Natural killer cell treated with Interleukin-12 subunit alpha and Interleukin-12 subunit beta and Interleukin-15 and Interleukin-18, amount 100 ng/mL, for 72 hours (primary cell): ENCODE results near the gene ALOX5. TPM values are rescaled to one million over a fixed set of nuclear protein-coding genes. Genes with fewer than 3 reads are reported as not detected.
"Not testable (repeated sequence)": the region's sequence is repeated elsewhere in the genome, so short reads cannot be mapped to it uniquely, and the experiment has no call there.

Experiments
- ATAC-seq, 2 donors: fragments of 150-1000 bp; cut with Tn5 transposase in 1 of 2; sonication (Bioruptor Pico), chemical (Tn5 transposase) in 1 of 2; 2 replicates each; pipeline ENCODE4 v1.10.0; 2021
- DNase-seq: peaks from one replicate; pipeline ENCODE4 v3.0.0; 2022; ENCODE audit warnings: low spot score
- H3K27ac Mint-ChIP-seq, 2 donors: 1 replicate in 1 of 2; 2 replicates in 1 of 2; pipeline ENCODE4 v1.8.0; 2022; ENCODE audit warnings: mixed read lengths in 2 of 2, mild to moderate bottlenecking in 1 of 2, moderate library complexity in 1 of 2
- H3K27me3 Mint-ChIP-seq, 2 donors: 1 replicate in 1 of 2; 2 replicates in 1 of 2; pipeline ENCODE4 v1.8.0; 2022; ENCODE audit warnings: mixed read lengths in 2 of 2
- H3K36me3 Mint-ChIP-seq: one replicate; pipeline ENCODE4 v1.8.0; 2022; ENCODE audit warnings: mixed read lengths
- H3K4me1 Mint-ChIP-seq, 2 donors: 1 replicate in 1 of 2; 2 replicates in 1 of 2; pipeline ENCODE4 v1.8.0; 2022; ENCODE audit warnings: low read depth in 2 of 2, mixed read lengths in 2 of 2, mild to moderate bottlenecking in 1 of 2
- H3K4me3 Mint-ChIP-seq: one replicate; pipeline ENCODE4 v1.8.0; 2022; ENCODE audit warnings: mixed read lengths
- H3K9me3 Mint-ChIP-seq: 2 replicates; pipeline ENCODE4 v1.8.0; 2022; ENCODE audit warnings: mixed read lengths
- total RNA-seq, 2 donors: library from RNA; stranded (reverse); gene quantifications; one replicate each; pipeline ENCODE4 v1.2.3, GENCODE V29; 2022

ALOX5 gene
- 1 to 10 TPM in 1 of 2 donors, not detected in 1; 7.5 TPM for total RNA-seq

DNA sequence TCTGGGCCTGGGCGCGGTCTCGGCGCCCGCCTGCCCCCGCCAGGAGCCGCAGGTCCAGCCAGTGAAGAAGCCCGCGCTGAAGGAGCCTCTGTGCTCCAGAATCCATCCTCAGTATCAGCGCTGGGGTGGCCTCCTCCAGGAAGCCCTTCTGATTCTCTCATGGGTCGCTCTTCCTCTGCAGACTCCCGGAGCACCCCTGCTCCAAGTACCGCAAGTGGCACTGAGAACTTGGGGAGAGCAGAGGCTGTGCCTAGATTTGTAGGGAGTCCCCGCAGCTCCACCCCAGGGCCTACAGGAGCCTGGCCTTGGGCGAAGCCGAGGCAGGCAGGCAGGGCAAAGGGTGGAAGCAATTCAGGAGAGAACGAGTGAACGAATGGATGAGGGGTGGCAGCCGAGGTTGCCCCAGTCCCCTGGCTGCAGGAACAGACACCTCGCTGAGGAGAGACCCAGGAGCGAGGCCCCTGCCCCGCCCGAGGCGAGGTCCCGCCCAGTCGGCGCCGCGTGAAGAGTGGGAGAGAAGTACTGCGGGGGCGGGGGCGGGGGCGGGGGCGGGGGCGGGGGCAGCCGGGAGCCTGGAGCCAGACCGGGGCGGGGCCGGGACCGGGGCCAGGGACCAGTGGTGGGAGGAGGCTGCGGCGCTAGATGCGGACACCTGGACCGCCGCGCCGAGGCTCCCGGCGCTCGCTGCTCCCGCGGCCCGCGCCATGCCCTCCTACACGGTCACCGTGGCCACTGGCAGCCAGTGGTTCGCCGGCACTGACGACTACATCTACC is at the start of gene ALOX5:
Gene ALOX5 (plus strand): TSS at position 641 of the 774 bp plus-strand sequence. CDS start 64 bp downstream, at position 705.
- Mint-ChIP-seq H3K36me3 (no peaks in the 10 kb centered on the region), H3K27ac (no peak within 1 kb of the TSS), H3K27me3 (peaks cover 45 to 69% of the 10 kb centered on the region in 2 donors), H3K4me1 (peaks cover 4 to 10% of the 10 kb centered on the region in 2 donors), H3K9me3 (no peaks in the 10 kb centered on the region), H3K4me3 (peak within 1 kb of the TSS; percentile 78)
- DNase-seq (no peak), ATAC-seq (peak; percentile 59 to 66)

DNA sequence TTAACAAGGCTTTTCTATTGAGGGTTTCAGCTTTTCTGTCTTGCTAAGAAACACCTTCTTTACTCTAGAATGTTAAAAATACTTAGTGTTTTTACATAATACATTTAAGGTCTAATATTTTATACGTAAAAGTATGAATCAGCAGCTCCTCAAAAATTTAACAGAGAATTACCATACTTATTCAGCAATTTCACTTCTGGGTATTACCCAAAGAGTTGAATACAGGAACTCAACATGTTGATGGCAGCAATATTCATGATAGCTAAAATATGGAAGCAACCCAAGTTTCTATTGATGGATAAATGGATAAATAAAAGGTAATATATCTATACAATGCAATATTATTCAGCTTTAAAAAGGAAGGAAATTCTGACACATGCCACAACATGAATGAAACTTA is 48.9 kb upstream of the ALOX5 start:
- Mint-ChIP-seq H3K36me3 (peaks cover 12% of the 10 kb centered on the region), H3K4me1 (no peaks in the 10 kb centered on the region), H3K27me3 (peaks cover 21 to 47% of the 10 kb centered on the region in 2 donors), H3K4me3 (no peak overlapping the region), H3K9me3 (peaks cover 11% of the 10 kb centered on the region), H3K27ac (no peak overlapping the region)
- DNase-seq, result no peak
- no peak for ATAC-seq

DNA sequence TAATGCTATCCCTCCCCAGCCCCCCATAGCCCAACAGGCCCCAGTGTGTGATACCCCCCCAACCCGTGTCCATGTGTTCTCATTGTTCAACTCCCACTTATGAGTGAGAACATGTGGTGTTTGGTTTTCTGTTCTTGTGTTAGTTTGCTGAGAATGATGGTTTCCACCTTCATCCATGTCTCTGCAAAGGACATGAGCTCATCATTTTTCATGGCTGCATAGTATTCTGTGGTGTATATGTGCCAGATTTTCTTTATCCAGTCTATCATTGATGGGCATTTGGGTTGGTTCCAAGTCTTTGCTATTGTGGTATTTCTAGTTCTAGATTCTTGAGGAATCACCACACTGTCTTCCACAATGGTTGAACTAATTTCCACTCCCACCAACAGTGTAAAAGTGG is 47.2 kb upstream of the ALOX5 start:
- ATAC-seq, DNase-seq, H3K27ac Mint-ChIP-seq, H3K4me3 Mint-ChIP-seq, H3K4me1 Mint-ChIP-seq, H3K36me3 Mint-ChIP-seq, H3K9me3 Mint-ChIP-seq: not testable (repeated sequence)
- peaks cover 24 to 51% of the 10 kb centered on the region in 2 donors for H3K27me3 Mint-ChIP-seq

DNA sequence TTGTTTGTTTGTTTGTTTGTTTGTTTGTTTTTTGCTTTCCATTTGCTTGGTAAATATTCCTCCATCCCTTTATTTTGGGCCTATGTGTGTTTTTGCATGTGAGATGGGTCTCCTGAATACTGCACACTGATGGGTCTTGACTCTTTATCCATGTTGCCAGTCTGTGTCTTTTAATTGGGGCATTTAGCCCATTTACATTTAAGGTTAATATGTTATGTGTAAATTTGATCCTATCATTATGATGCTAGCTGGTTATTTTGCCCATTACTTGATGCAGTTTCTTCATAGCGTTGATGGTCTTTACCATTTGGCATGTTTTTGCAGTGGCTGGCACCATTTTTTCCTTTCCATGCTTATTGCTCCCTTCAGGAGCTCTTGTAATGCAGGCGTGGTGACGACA is 42.2 kb upstream of the ALOX5 start:
- not testable (repeated sequence) for H3K36me3 Mint-ChIP-seq, H3K9me3 Mint-ChIP-seq, H3K4me3 Mint-ChIP-seq, DNase-seq, ATAC-seq, H3K27ac Mint-ChIP-seq, H3K4me1 Mint-ChIP-seq
- H3K27me3 Mint-ChIP-seq, result peaks cover 19 to 44% of the 10 kb centered on the region in 2 donors

DNA sequence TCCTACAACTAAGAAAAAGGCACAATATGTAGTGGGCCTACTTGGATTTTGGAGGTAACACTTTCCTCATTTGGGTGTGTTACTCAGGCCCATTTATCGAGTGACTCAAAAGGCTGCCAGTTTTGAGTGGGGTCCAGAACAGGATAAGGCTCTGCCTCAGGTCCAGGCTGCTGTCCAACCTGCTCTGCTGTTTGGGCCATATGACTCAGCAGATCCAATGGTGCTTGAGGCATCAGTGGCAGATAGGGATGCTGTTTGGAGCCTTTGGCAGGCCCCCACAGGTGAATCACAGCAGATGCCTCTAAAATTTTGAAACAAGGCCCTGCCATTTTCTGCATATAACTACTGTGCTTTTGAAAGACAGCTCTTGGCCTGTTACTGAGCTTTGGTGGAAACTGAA is 34.1 kb upstream of the ALOX5 start:
- ATAC-seq (no peak), DNase-seq (no peak)
- H3K27me3 Mint-ChIP-seq, result peaks cover 8 to 11% of the 10 kb centered on the region in 2 donors
- no peaks in the 10 kb centered on the region for H3K9me3 Mint-ChIP-seq
- no peak overlapping the region for H3K4me3 Mint-ChIP-seq
- no peak overlapping the region for H3K27ac Mint-ChIP-seq
- H3K4me1 Mint-ChIP-seq, result no peaks in the 10 kb centered on the region
- H3K36me3 Mint-ChIP-seq, result no peaks in the 10 kb centered on the region

DNA sequence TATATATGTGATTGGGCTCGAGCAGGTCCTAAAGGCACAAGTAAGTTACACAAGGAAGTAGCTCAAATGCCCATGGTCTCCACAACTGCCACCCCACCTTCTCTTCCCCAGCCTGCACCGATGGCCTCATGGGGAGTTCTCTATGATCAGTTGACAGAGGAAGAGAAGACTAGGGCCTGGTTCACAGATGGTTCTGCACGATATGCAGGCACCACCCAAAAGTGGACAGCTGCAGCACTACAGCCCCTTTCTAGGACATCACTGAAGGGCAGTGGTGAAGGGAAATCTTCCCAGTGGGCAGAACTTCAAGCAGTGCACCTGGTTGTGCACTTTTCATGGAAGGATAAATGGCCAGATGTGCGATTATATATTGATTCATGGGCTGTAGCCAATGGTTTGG is 33.6 kb upstream of the ALOX5 start:
- H3K9me3 Mint-ChIP-seq, ATAC-seq, H3K4me1 Mint-ChIP-seq, H3K27ac Mint-ChIP-seq, DNase-seq, H3K36me3 Mint-ChIP-seq, H3K4me3 Mint-ChIP-seq: not testable (repeated sequence)
- H3K27me3 Mint-ChIP-seq, result peaks cover 8 to 11% of the 10 kb centered on the region in 2 donors

DNA sequence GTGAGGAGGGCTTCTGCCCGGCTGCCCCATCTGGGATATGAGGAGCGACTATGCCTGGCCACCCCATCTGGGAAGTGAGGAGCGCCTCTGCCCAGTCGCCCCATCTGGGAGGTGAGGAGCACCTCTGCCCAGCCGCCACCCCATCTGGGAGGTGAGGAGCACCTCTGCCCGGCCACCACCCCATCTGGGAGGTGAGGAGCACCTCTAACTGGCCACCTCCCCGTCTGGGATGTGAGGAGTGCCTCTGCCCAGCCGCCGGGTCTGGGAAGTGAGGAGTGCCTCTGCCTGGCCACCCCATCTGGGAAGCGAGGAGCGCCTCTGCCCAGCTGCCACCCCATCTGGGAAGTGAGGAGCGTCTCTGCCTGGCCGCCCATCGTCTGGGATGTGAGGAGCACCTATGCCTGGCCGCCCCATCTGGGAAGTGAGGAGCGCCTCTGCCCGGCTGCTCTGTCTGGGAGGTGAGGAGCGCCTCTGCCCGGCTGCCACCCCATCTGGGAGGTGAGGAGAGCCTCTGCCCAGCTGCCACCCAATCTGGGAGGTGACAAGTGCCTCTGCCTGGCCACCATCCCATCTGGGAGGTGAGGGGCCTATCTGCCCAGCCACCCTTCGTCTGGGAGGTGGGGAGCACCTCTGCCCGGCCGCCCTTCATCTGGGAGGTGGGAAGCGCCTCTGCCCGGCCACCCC is 27.2 kb upstream of the ALOX5 start:
- H3K27ac Mint-ChIP-seq, DNase-seq, H3K4me3 Mint-ChIP-seq, H3K9me3 Mint-ChIP-seq, ATAC-seq, H3K4me1 Mint-ChIP-seq, H3K36me3 Mint-ChIP-seq: not testable (repeated sequence)
- H3K27me3 Mint-ChIP-seq, result peaks cover 9 to 16% of the 10 kb centered on the region in 2 donors

DNA sequence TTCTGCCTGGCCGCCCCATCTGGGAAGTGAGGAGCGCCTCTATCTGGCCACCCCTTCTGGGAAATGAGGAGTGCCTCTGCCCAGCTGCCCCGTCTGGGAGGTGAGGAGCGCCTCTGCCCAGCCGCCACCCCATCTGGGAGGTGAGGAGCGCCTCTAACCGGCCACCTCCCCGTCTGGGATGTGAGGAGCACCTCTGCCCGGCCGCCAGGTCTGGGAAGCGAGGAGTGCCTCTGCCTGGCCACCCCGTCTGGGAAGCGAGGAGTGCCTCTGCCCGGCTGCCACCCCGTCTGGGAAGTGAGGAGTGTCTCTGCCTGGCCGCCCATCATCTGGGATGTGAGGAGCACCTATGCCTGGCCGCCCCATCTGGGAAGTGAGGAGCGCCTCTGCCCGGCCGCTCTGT is 26.6 kb upstream of the ALOX5 start:
- not testable (repeated sequence) for DNase-seq, H3K27ac Mint-ChIP-seq

DNA sequence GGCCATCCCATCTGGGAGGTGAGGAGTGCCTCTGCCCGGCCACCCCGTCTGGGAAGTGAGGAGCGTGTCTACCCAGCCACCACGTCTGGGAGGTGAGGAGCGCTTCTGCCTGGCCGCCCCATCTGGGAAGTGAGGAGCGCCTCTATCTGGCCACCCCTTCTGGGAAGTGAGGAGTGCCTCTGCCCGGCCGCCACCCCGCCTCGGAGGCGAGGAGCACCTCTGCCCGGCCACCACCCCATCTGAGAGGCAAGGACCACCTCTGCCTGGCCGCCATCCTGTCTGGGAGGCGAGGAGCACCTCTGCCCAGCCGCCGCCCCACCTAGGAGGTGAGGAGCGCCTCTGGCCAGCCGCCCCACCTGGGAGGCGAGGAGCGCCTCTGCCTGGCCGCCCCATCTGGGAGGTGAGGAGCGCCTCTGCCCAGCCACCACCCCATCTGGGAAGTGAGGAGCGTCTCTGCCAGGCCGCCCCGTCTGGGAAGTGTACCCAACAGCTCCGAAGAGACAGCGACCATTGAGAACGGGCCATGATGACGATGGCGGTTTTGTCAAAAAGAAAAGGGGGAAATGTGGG is 25.7 kb upstream of the ALOX5 start:
- not testable (repeated sequence) for DNase-seq

More for the DNA sequence above, 26.6 kb upstream of the ALOX5 start:
- not testable (repeated sequence) for ATAC-seq, H3K4me3 Mint-ChIP-seq, H3K9me3 Mint-ChIP-seq, H3K4me1 Mint-ChIP-seq, H3K36me3 Mint-ChIP-seq
- H3K27me3 Mint-ChIP-seq, result peaks cover 15 to 18% of the 10 kb centered on the region in 2 donors

DNA sequence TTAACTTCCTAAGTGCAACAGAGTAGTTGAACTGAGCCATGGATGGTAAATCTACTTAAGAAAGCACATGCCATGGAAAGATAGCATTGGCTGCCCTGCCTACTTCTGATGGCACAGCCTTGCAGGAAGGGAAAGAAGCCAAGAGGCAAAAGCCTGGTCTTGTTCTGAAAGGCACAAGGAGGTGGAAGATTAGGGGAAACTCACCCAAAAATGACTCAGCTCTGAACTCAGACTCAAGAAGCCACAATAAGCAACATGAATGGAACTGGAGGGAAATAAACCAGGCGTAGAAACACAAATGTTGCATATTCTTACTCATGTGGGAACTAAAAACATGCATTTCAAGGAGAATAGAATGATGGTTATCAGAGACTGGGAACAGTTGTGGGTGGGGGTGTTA is 20.8 kb upstream of the ALOX5 start:
- ATAC-seq, result peak in 1 of 2 donors; percentile 44

More for the DNA sequence above, 25.7 kb upstream of the ALOX5 start:
- not testable (repeated sequence) for H3K36me3 Mint-ChIP-seq, H3K4me1 Mint-ChIP-seq, H3K27ac Mint-ChIP-seq, ATAC-seq, H3K4me3 Mint-ChIP-seq, H3K9me3 Mint-ChIP-seq
- peaks cover 21 to 24% of the 10 kb centered on the region in 2 donors for H3K27me3 Mint-ChIP-seq

DNA sequence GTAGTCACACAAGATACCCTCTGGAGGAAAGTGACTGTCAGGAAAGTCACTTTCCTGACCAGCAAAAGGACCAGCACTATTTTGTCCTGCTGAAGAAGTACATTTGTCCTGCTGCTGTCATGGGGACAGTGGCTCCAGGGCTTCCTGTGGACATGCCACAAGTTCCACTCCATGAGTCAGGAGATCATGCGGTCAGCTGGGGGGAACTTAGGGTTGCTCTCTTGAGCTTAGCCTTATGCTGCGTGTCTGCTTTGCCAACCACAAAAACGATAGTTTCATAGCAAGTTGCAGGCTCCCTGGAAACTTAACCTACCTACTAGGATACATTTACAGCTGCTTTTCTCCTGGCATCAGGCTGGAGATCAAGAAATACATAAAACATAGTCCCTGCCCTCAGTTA is 19.8 kb upstream of the ALOX5 start:
- Mint-ChIP-seq H3K27me3 (peaks cover 23 to 47% of the 10 kb centered on the region in 2 donors), H3K27ac (no peak overlapping the region)
- no peak for ATAC-seq

More for the DNA sequence above, 20.8 kb upstream of the ALOX5 start:
- H3K4me1 Mint-ChIP-seq, result no peaks in the 10 kb centered on the region
- no peak overlapping the region for H3K27ac Mint-ChIP-seq
- H3K27me3 Mint-ChIP-seq, result peaks cover 23 to 47% of the 10 kb centered on the region in 2 donors
- H3K36me3 Mint-ChIP-seq, result no peaks in the 10 kb centered on the region
- no peaks in the 10 kb centered on the region for H3K9me3 Mint-ChIP-seq
- no peak for DNase-seq
- H3K4me3 Mint-ChIP-seq, result no peak overlapping the region

DNA sequence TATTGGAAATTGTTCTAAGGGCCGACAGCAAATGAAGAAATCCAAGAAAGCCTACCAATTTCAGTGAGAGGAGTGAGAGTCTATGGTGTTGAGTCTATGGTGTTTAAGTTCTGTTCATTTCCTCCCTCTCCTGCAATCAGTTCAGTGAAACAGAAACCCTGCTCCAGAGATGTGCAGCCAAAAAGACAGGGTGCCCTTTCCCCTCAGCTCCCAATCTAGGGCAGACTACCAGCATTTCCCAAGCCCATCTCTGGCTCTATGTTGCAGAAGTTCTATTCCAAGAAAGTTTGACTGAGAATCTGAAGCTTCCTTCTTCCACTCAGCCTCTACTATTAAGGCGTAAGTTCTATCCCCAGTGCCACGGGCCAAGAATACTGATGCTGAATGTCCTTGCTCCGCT is 18.5 kb upstream of the ALOX5 start:
- Mint-ChIP-seq H3K4me3 (no peak overlapping the region), H3K9me3 (no peaks in the 10 kb centered on the region), H3K27me3 (peaks cover 24 to 55% of the 10 kb centered on the region in 2 donors), H3K27ac (no peak overlapping the region), H3K36me3 (no peaks in the 10 kb centered on the region), H3K4me1 (no peaks in the 10 kb centered on the region)
- no peak for ATAC-seq
- no peak for DNase-seq

More for the DNA sequence above, 19.8 kb upstream of the ALOX5 start:
- no peak overlapping the region for H3K4me3 Mint-ChIP-seq
- no peak for DNase-seq
- H3K36me3 Mint-ChIP-seq, result no peaks in the 10 kb centered on the region
- H3K9me3 Mint-ChIP-seq, result no peaks in the 10 kb centered on the region
- no peaks in the 10 kb centered on the region for H3K4me1 Mint-ChIP-seq

DNA sequence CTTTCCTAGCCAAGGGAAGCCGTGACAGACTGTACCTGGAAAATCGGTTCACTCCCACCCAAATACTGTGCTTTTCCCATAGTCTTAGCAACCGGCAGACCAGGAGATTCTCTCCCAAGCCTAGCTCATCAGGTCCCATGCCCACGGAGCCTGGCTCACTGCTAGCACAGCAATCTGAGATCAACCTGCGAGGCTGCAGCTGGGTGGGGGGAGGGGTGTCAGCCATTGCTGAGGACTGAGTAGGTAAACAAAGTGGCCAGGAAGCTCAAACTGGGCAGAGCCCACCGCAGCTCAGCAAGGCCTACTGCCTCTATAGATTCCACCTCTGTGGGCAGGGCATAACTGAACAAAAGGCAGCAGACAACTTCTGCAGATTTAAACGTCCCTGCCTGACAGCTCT is 15.1 kb upstream of the ALOX5 start:
- H3K9me3 Mint-ChIP-seq, H3K4me3 Mint-ChIP-seq, ATAC-seq: not testable (repeated sequence)

More for the DNA sequence above, 15.1 kb upstream of the ALOX5 start:
- DNase-seq, H3K36me3 Mint-ChIP-seq, H3K27ac Mint-ChIP-seq, H3K4me1 Mint-ChIP-seq: not testable (repeated sequence)
- H3K27me3 Mint-ChIP-seq, result peaks cover 24 to 57% of the 10 kb centered on the region in 2 donors
